ENCODE data around the gene SERINC1. TPM values are rescaled to one million over a fixed set of nuclear protein-coding genes. Genes with fewer than 3 reads are reported as not detected.
A peak's percentile ranks its signal among the peaks of the same experiment; 100 is the strongest.
"Not testable (repeated sequence)": the region's sequence is repeated elsewhere in the genome, so short reads cannot be mapped to it uniquely, and the experiment has no call there.

The SERINC1 gene
- total RNA-seq (2022) (117 and 125 TPM in 2 replicates), Bru-seq, nascent RNA (percentile 95 among the genes with signal in this experiment), BruChase-seq, experiment 1, labeled RNA remaining after a 6-hour chase (percentile 98 among the genes with signal in this experiment), BruChase-seq, experiment 2, labeled RNA remaining after a 2-hour chase (percentile 95 among the genes with signal in this experiment)
- long read RNA-seq, transcript SERINC1-201 (10 exons, 3,137 nt) = major isoform, 137 of 148 reads
- long read RNA-seq, partial matches to known transcripts = 3 of 148 reads
- long read RNA-seq, other reads (novel, unspliced or antisense) = 8 of 148 reads

- Mint-ChIP-seq H3K27me3 (ENCODE audit: unreplicated experiment) (no peaks in the 10 kb centered on the region), H3K4me3 (ENCODE audit: low read depth, unreplicated experiment) (peak within 1 kb of the TSS; percentile 94), H3K9me3 (ENCODE audit: low read depth, unreplicated experiment) (no peaks in the 10 kb centered on the region), H3K36me3 (ENCODE audit: insufficient read depth, unreplicated experiment) (peaks cover 38% of the 10 kb centered on the region), H3K27ac (ENCODE audit: unreplicated experiment) (peak within 1 kb of the TSS; percentile 96), H3K4me1 (ENCODE audit: low read depth, unreplicated experiment) (no peaks in the 10 kb centered on the region)
- intact Hi-C loops (cut with micrococcal nuclease; ENCODE audit: unreplicated experiment) = loop anchor here (2.0 to 10.0 kb wide), 2 partner anchors 91 to 133 kb away; no protein-coding TSS in a partner anchor
- TSS peak; percentile 69 for BruUV-seq (replicated peaks)
- TF ChIP-seq CTCF (IDR thresholded peaks at IDR 0.05; ENCODE audit: unreplicated experiment) = no peak
- CTCF ChIA-PET = interaction anchor here (0.8 kb wide), 1 partner anchor 358 kb away, joined by 6 read pairs; no protein-coding TSS in a partner anchor
- peak; percentile 88 for DNase-seq
These were observed at the start of gene SERINC1 for GRCh38 chr6:122471107-122472021. Gene SERINC1 (minus strand): TSS chr6:122471807. CDS start chr6:122471737, 70 bp downstream.

GRCh38 chr6:122511193-122511924 lies 39.8 kb upstream of the SERINC1 start:
- intact Hi-C loops (cut with micrococcal nuclease; ENCODE audit: unreplicated experiment) = no loop called here
- no peaks in the 10 kb centered on the region for H3K27me3 Mint-ChIP-seq (ENCODE audit: unreplicated experiment)
- H3K4me3 Mint-ChIP-seq (ENCODE audit: low read depth, unreplicated experiment) = no peak overlapping the region
- TF ChIP-seq CTCF (IDR thresholded peaks at IDR 0.05; ENCODE audit: unreplicated experiment) = no peak
- peaks cover 9% of the 10 kb centered on the region for H3K9me3 Mint-ChIP-seq (ENCODE audit: low read depth, unreplicated experiment)
- H3K36me3 Mint-ChIP-seq (ENCODE audit: insufficient read depth, unreplicated experiment) = no peaks in the 10 kb centered on the region
- H3K4me1 Mint-ChIP-seq (ENCODE audit: low read depth, unreplicated experiment) = no peaks in the 10 kb centered on the region
- no TSS peak for BruUV-seq (replicated peaks)
- H3K27ac Mint-ChIP-seq (ENCODE audit: unreplicated experiment) = no peak overlapping the region
- DNase-seq = no peak
- CTCF ChIA-PET = no interaction called here

GRCh38 chr6:122505170-122505569 lies 33.6 kb upstream of the SERINC1 start:
- H3K4me1 Mint-ChIP-seq (ENCODE audit: low read depth, unreplicated experiment); H3K27ac Mint-ChIP-seq (ENCODE audit: unreplicated experiment); H3K27me3 Mint-ChIP-seq (ENCODE audit: unreplicated experiment); H3K36me3 Mint-ChIP-seq (ENCODE audit: insufficient read depth, unreplicated experiment); BruUV-seq (replicated peaks); intact Hi-C loops (cut with micrococcal nuclease; ENCODE audit: unreplicated experiment); DNase-seq; H3K4me3 Mint-ChIP-seq (ENCODE audit: low read depth, unreplicated experiment); CTCF ChIA-PET: not testable (repeated sequence)
- H3K9me3 Mint-ChIP-seq (ENCODE audit: low read depth, unreplicated experiment) = peaks cover 21% of the 10 kb centered on the region

- Mint-ChIP-seq H3K4me1 (ENCODE audit: low read depth, unreplicated experiment) (no peaks in the 10 kb centered on the region), H3K4me3 (ENCODE audit: low read depth, unreplicated experiment) (no peak overlapping the region), H3K36me3 (ENCODE audit: insufficient read depth, unreplicated experiment) (no peaks in the 10 kb centered on the region), H3K9me3 (ENCODE audit: low read depth, unreplicated experiment) (peaks cover 29% of the 10 kb centered on the region), H3K27ac (ENCODE audit: unreplicated experiment) (no peak overlapping the region), H3K27me3 (ENCODE audit: unreplicated experiment) (no peaks in the 10 kb centered on the region)
- intact Hi-C loops (cut with micrococcal nuclease; ENCODE audit: unreplicated experiment) = no loop called here
- CTCF ChIA-PET = no interaction called here
- no peak for DNase-seq
- TF ChIP-seq CTCF (IDR thresholded peaks at IDR 0.05; ENCODE audit: unreplicated experiment) = no peak
- no TSS peak for BruUV-seq (replicated peaks)
These were observed 29.9 kb upstream of the SERINC1 start for GRCh38 chr6:122501475-122501874.

Measured in Calu3 (cell line).